ENCODE data around the gene ZNF536.
"Not testable (repeated sequence)": the region's sequence is repeated elsewhere in the genome, so short reads cannot be mapped to it uniquely, and the experiment has no call there.

- TF ChIP-seq, protein P1, sequence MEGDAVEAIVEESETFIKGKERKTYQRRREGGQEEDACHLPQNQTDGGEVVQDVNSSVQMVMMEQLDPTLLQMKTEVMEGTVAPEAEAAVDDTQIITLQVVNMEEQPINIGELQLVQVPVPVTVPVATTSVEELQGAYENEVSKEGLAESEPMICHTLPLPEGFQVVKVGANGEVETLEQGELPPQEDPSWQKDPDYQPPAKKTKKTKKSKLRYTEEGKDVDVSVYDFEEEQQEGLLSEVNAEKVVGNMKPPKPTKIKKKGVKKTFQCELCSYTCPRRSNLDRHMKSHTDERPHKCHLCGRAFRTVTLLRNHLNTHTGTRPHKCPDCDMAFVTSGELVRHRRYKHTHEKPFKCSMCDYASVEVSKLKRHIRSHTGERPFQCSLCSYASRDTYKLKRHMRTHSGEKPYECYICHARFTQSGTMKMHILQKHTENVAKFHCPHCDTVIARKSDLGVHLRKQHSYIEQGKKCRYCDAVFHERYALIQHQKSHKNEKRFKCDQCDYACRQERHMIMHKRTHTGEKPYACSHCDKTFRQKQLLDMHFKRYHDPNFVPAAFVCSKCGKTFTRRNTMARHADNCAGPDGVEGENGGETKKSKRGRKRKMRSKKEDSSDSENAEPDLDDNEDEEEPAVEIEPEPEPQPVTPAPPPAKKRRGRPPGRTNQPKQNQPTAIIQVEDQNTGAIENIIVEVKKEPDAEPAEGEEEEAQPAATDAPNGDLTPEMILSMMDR (IDR thresholded peaks at IDR 0.05), result not testable (repeated sequence)
- TF ChIP-seq EP300 (IDR thresholded peaks at IDR 0.05; ENCODE audit: low read depth); POLR2A (IDR thresholded peaks at IDR 0.05): not testable (repeated sequence)
Measured at GRCh38 chr19:30417166-30417565, 45.0 kb downstream of the ZNF536 start.
